DOHH2 (cell line): Measurements from ENCODE around the gene ADM.

Experiments used
- CTCF ChIP-seq: fragments of 200-600 bp; sonication (generic); IDR thresholded peaks from one replicate; pipeline ENCODE4 v1.5.1; 2014; ENCODE audit warnings: antibody characterized with exemption, mild to moderate bottlenecking, low read depth, low read length; ENCODE audit not compliant: poor library complexity, severe bottlenecking
- EZH2phosphoT487 ChIP-seq: fragments of 200-600 bp; sonication (generic); IDR thresholded peaks from 2 replicates; pipeline ENCODE4 v1.6.1; 2017; ENCODE audit warnings: borderline replicate concordance, mild to moderate bottlenecking, antibody characterized with exemption, low read length, moderate library complexity, mixed read lengths

- no peak for TF ChIP-seq CTCF
- no peak for TF ChIP-seq EZH2phosphoT487
Observed at GRCh38 chr11:10291801-10292638, 12.9 kb upstream of the ADM start.
